GM19240 (cell line): ENCODE results near the gene SYNC.
"Not testable (repeated sequence)": the region's sequence is repeated elsewhere in the genome, so short reads cannot be mapped to it uniquely, and the experiment has no call there.

Experiments used
- DNase-seq: peaks from one replicate; pipeline ENCODE4 v3.0.0; 2011; ENCODE audit warnings: low spot score; ENCODE audit not compliant: insufficient read length

SYNC gene

GRCh38 chr1:32642292-32642827 lies 60.2 kb downstream of the SYNC start:
- not testable (repeated sequence) for DNase-seq

- DNase-seq: no peak
Measured at GRCh38 chr1:32639489-32640075, 63.0 kb downstream of the SYNC start.

GRCh38 chr1:32636914-32637645 lies 65.5 kb downstream of the SYNC start:
- no peak for DNase-seq

- no peak for DNase-seq
Measured at GRCh38 chr1:32635508-32636277, 66.9 kb downstream of the SYNC start.

DNA sequence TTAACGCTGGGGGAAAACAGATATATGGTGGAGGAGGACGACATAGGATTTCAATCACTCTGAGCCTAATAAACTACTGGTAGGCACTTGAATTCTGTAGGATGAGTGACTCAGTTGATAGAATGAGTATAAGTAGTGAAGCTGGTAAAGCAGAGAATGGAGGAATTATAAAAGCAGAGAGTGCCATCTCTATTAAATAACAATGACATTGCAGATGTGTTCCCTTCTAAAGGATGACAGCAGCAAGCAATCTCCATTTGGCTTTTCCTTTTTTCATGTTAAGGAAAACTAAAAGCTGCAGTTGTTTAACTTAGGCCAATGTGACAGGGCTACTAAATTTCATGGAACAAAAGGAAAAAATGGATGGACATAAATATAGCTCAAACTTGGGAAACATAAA lies 69.7 kb downstream of the SYNC start:
- no peak for DNase-seq

GRCh38 chr1:32630173-32630572 lies 72.4 kb downstream of the SYNC start:
- DNase-seq: not testable (repeated sequence)
